Smooth muscle cell (in vitro differentiated cells): ENCODE results near the gene PTPRN2. TPM values are rescaled to one million over a fixed set of nuclear protein-coding genes. Genes with fewer than 3 reads are reported as not detected.

Experiments used
- DNase-seq: peaks from one replicate; lab custom pipeline; 2025; ENCODE audit not compliant: unreplicated experiment; lab: John Stamatoyannopoulos, UW
- H2AFZ ChIP-seq: fragments of 200-600 bp; sonication (generic); 2 replicates; pipeline ENCODE4 v1.6.0; 2016; ENCODE audit warnings: antibody characterized with exemption, low read depth, mild to moderate bottlenecking
- H3F3A ChIP-seq: fragments of 200-600 bp; sonication (generic); 2 replicates; pipeline ENCODE4 v1.6.0; 2017; ENCODE audit warnings: antibody characterized with exemption, low read depth
- H3K27ac ChIP-seq: fragments of 200-600 bp; sonication (generic); 2 replicates; pipeline ENCODE4 v1.5.1; 2016; ENCODE audit warnings: low read depth, mild to moderate bottlenecking
- H3K27me3 ChIP-seq: fragments of 200-600 bp; sonication (generic); 2 replicates; pipeline ENCODE4 v1.6.1; 2016; ENCODE audit warnings: low read depth, mild to moderate bottlenecking
- H3K36me3 ChIP-seq: fragments of 200-600 bp; sonication (generic); 2 replicates; pipeline ENCODE4 v1.5.1; 2016; ENCODE audit warnings: low read depth
- H3K4me1 ChIP-seq: fragments of 200-600 bp; sonication (generic); 2 replicates; pipeline ENCODE4 v1.5.1; 2016; ENCODE audit warnings: low read depth
- H3K4me2 ChIP-seq: fragments of 200-600 bp; sonication (generic); 2 replicates; pipeline ENCODE4 v1.6.0; 2016; ENCODE audit warnings: mild to moderate bottlenecking
- H3K4me3 ChIP-seq: fragments of 200-600 bp; sonication (generic); 2 replicates; pipeline ENCODE4 v1.5.1; 2016; ENCODE audit warnings: mild to moderate bottlenecking
- H3K79me2 ChIP-seq: fragments of 200-600 bp; sonication (generic); 2 replicates; pipeline ENCODE4 v1.6.0; 2016; ENCODE audit warnings: low read depth, mild to moderate bottlenecking
- H3K9ac ChIP-seq: fragments of 200-600 bp; sonication (generic); 2 replicates; pipeline ENCODE4 v1.6.0; 2016; ENCODE audit warnings: low read depth
- H3K9me3 ChIP-seq: fragments of 200-600 bp; sonication (generic); replicated peaks from 2 replicates; pipeline ENCODE4 v1.5.1; 2016; ENCODE audit warnings: low read depth
- H4K20me1 ChIP-seq: fragments of 200-600 bp; sonication (generic); 2 replicates; pipeline ENCODE4 v1.6.0; 2016; ENCODE audit warnings: low read depth
- WGBS: methylation state at CpG from one replicate; pipeline ENCODE4 v1.1.7; 2016; ENCODE audit warnings: low lambda C conversion rate; 5-methylcytosine and 5-hydroxymethylcytosine counted together
- polyA plus RNA-seq: library from polyadenylated mRNA; unstranded; fragments of >200 nt; fragmentation: Nextera tagmentation; extraction: Ambion mirVana; gene quantifications from 2 replicates; pipeline ENCODE4 v1.2.1, GENCODE V29; 2016
- total RNA-seq: library from RNA; depleted of rRNA; stranded (reverse); fragments of >200 nt; gene quantifications from 2 replicates; pipeline ENCODE4 v1.2.3, GENCODE V29; 2014
- TF ChIP-seq, protein P1 (sequence below): fragments of 200-600 bp; sonication (generic); IDR thresholded peaks from 2 replicates; pipeline ENCODE4 v1.5.1; 2017; ENCODE audit warnings: borderline replicate concordance, mild to moderate bottlenecking, antibody characterized with exemption; ENCODE audit not compliant: insufficient read depth, poor library complexity, severe bottlenecking

The PTPRN2 gene
- total and polyA plus RNA-seq, 2 experiments from 2014 or later = 0.09 to 0.87 TPM

DNA sequence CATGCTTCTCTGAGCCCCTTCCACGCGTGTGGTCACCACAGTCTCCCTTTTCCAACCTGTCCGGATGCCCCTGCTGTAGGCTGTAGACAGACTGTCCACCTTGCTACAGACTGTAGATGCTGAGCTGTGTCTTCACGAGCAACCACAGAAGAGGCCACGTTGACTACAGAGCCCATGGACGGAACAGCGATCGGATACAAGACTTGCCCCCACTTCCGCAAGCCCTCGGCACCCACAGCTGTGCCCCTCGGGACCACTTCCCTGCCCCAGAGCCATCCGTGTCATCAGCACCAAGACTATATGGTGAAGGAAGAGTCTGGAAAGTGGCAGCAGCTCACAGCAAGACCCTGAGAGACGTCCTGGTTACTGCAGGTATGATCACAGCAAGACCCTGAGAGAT is 759.4 kb downstream of the PTPRN2 start:
- Histone ChIP-seq H4K20me1 (no peaks in the 10 kb centered on the region), H3K4me1 (no peaks in the 10 kb centered on the region), H3K4me2 (no peak overlapping the region), H3K36me3 (no peaks in the 10 kb centered on the region), H3K27ac (no peak overlapping the region), H2AFZ (no peak overlapping the region), H3K27me3 (no peaks in the 10 kb centered on the region), H3K4me3 (no peak overlapping the region), H3F3A (no peaks in the 10 kb centered on the region), H3K9me3 (no peaks in the 10 kb centered on the region), H3K79me2 (no peaks in the 10 kb centered on the region), H3K9ac (no peak overlapping the region)
- no peak for DNase-seq
- TF ChIP-seq, protein P1, sequence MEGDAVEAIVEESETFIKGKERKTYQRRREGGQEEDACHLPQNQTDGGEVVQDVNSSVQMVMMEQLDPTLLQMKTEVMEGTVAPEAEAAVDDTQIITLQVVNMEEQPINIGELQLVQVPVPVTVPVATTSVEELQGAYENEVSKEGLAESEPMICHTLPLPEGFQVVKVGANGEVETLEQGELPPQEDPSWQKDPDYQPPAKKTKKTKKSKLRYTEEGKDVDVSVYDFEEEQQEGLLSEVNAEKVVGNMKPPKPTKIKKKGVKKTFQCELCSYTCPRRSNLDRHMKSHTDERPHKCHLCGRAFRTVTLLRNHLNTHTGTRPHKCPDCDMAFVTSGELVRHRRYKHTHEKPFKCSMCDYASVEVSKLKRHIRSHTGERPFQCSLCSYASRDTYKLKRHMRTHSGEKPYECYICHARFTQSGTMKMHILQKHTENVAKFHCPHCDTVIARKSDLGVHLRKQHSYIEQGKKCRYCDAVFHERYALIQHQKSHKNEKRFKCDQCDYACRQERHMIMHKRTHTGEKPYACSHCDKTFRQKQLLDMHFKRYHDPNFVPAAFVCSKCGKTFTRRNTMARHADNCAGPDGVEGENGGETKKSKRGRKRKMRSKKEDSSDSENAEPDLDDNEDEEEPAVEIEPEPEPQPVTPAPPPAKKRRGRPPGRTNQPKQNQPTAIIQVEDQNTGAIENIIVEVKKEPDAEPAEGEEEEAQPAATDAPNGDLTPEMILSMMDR = no peak
- 95% methylated on average over 13 of the region's 13 CpGs for WGBS

DNA sequence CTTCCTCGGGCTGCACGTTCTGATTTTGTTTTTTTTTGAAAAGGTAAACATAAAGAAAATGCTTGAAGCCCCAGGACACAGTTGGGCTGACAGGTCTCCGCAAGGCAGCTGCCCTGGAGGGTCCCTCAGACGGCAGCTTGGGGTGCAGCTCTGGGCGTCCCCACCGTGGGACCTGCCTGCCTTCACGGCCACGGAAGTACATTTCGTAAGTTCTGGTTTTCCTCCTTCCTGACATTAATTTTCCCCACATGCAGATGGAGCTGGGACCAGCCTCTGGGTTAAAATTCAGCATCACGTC is 759.8 kb downstream of the PTPRN2 start:
- H3K4me2 ChIP-seq = no peak overlapping the region
- WGBS = 90% methylated on average over 10 of the region's 10 CpGs
- H3F3A ChIP-seq = no peaks in the 10 kb centered on the region
- no peak for DNase-seq
- no peaks in the 10 kb centered on the region for H3K36me3 ChIP-seq
- H3K27ac ChIP-seq = no peak overlapping the region
- H4K20me1 ChIP-seq = no peaks in the 10 kb centered on the region
- H3K4me1 ChIP-seq = no peaks in the 10 kb centered on the region
- TF ChIP-seq, protein P1 = no peak
- no peaks in the 10 kb centered on the region for H3K27me3 ChIP-seq
- no peak overlapping the region for H3K9ac ChIP-seq
- H2AFZ ChIP-seq = no peak overlapping the region
- H3K79me2 ChIP-seq = no peaks in the 10 kb centered on the region
- no peaks in the 10 kb centered on the region for H3K9me3 ChIP-seq
- H3K4me3 ChIP-seq = no peak overlapping the region

DNA sequence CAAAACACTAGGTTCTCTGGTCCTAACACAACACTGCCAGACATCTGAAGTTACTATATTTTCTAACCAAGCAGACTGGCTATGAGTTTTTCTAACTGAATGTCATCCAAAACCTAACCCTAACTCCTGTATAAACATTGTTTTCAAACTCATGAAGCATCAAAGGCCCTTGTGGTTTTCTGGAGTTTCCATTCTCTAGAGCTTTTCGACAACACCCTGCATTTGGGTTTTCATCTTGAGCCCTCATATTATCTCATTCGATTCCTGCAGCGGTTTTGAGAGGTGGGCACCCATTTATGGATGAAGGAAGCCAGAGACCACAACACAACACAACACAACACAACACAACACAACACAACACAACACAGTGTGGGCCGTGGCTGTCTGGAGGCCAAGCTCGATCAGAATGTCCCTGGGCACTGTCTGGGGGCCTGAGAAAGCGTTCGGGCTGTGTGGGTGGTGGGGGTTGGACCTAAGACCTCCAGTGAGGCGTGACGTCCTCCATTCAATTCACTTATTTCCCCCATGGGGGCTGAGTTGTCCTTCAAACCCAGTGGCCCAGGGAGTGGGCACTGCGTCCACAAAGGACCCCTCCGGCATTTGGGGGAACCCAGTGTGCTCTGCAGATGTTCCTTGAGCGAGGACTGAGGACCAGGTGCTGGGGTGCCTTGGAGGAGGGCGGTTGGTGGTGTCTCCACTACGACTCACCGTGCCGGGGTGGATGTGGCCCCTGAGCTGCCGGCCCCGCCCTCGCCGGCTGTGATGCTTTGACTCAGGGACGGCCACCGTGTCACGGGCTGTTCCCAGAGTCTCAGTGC is 760.4 kb downstream of the PTPRN2 start:
- Histone ChIP-seq H3K36me3 (no peaks in the 10 kb centered on the region), H2AFZ (no peak overlapping the region), H3K27ac (no peak overlapping the region), H3K4me1 (no peaks in the 10 kb centered on the region), H3K4me3 (no peak overlapping the region), H3K4me2 (no peak overlapping the region), H3K79me2 (no peaks in the 10 kb centered on the region), H3K27me3 (no peaks in the 10 kb centered on the region), H3F3A (no peaks in the 10 kb centered on the region), H3K9ac (no peak overlapping the region), H3K9me3 (no peaks in the 10 kb centered on the region), H4K20me1 (no peaks in the 10 kb centered on the region)
- WGBS = 88% methylated on average over 23 of the region's 23 CpGs
- TF ChIP-seq, protein P1 = no peak
- DNase-seq = no peak

DNA sequence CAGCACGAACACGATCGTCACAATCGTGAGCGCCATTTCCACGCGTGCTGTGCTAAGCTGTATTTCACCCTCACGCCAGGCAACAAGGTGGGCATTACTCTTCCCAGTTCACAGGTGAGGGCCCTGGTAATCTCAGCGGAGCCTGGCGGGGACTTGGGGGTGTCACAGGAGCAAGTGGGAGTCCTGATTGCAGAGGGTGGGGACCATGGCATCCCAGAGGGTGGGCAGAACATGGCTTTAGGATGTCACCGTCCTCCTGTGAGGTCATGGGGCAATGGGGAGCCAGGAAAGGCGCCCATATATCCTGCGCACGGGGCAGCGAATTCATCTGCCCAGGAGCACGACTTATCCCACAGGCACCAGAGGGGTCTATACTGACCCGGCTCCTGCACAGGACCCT is 761.1 kb downstream of the PTPRN2 start:
- no peak overlapping the region for H3K4me2 ChIP-seq
- H3K79me2 ChIP-seq = no peaks in the 10 kb centered on the region
- H3K27ac ChIP-seq = no peak overlapping the region
- TF ChIP-seq, protein P1 = no peak
- no peaks in the 10 kb centered on the region for H3K27me3 ChIP-seq
- no peaks in the 10 kb centered on the region for H3K36me3 ChIP-seq
- H2AFZ ChIP-seq = no peak overlapping the region
- H3K4me3 ChIP-seq = no peak overlapping the region
- H3K9ac ChIP-seq = no peak overlapping the region
- H4K20me1 ChIP-seq = no peaks in the 10 kb centered on the region
- H3K9me3 ChIP-seq = no peaks in the 10 kb centered on the region
- no peaks in the 10 kb centered on the region for H3F3A ChIP-seq
- WGBS = 98% methylated on average over 12 of the region's 17 CpGs
- H3K4me1 ChIP-seq = no peaks in the 10 kb centered on the region
- DNase-seq = no peak
